DND-41 (cell line): ENCODE results near the gene KDM3A.
A peak's percentile ranks its signal among the peaks of the same experiment; 100 is the strongest.

ENCODE experiments used
- ATAC-seq: fragments of 200-7000 bp; cut with Tn5 transposase; 3 replicates; pipeline ENCODE4 v1.9.1; 2021; ENCODE audit warnings: low read depth; ENCODE audit not compliant: insufficient read depth
- DNase-seq: peaks from one replicate; pipeline ENCODE4 v3.0.0-alpha.2; 2020
- H2AFZ ChIP-seq: 2 replicates; pipeline ENCODE4 v1.6.0; 2012; ENCODE audit warnings: low read depth, low read length
- H3K27ac ChIP-seq: 2 replicates; pipeline ENCODE4 v1.5.1; 2012; ENCODE audit warnings: low read length, inconsistent platforms
- H3K27me3 ChIP-seq: fragments of 200-600 bp; sonication (generic); 2 replicates; pipeline ENCODE4 v1.6.0; 2012; ENCODE audit warnings: low read length, mild to moderate bottlenecking, inconsistent platforms; ENCODE audit not compliant: insufficient read depth, poor library complexity
- H3K36me3 ChIP-seq: 2 replicates; pipeline ENCODE4 v1.5.1; 2012; ENCODE audit warnings: low read length, inconsistent platforms; ENCODE audit not compliant: insufficient read depth
- H3K4me1 ChIP-seq: 2 replicates; pipeline ENCODE4 v1.5.1; 2012; ENCODE audit warnings: mild to moderate bottlenecking, low read length; ENCODE audit not compliant: insufficient read depth
- H3K4me2 ChIP-seq: 2 replicates; pipeline ENCODE4 v1.6.0; 2012; ENCODE audit warnings: mild to moderate bottlenecking, moderate library complexity, low read length, inconsistent platforms; ENCODE audit not compliant: insufficient read depth
- H3K4me3 ChIP-seq, 2 experiments: fragments of 200-600 bp in 1 of 2; shearing (Covaris generic) in 1 of 2; 2 replicates each; pipeline ENCODE4 v1.5.1; 2012 to 2016; ENCODE audit warnings: inconsistent platforms in 2 of 2, low read length in 2 of 2, mild to moderate bottlenecking in 2 of 2, low read depth in 1 of 2, moderate library complexity in 1 of 2
- H3K79me2 ChIP-seq: 2 replicates; pipeline ENCODE4 v1.6.0; 2012; ENCODE audit warnings: low read length, inconsistent platforms; ENCODE audit not compliant: insufficient read depth
- H3K9ac ChIP-seq: 2 replicates; pipeline ENCODE4 v1.6.0; 2012; ENCODE audit warnings: low read depth, mild to moderate bottlenecking, inconsistent platforms, low read length, moderate library complexity
- H3K9me3 ChIP-seq: 2 replicates; pipeline ENCODE4 v1.5.1; 2012; ENCODE audit warnings: low read length, moderate library complexity, mild to moderate bottlenecking, inconsistent platforms; ENCODE audit not compliant: insufficient read depth, severe bottlenecking
- H4K20me1 ChIP-seq: 2 replicates; pipeline ENCODE4 v1.6.0; 2012; ENCODE audit warnings: low read length; ENCODE audit not compliant: insufficient read depth
- EZH2 ChIP-seq: IDR thresholded peaks from 3 replicates; pipeline ENCODE4 v1.6.1; 2012; ENCODE audit warnings: borderline replicate concordance, low read depth, mild to moderate bottlenecking, moderate library complexity, low read length, inconsistent platforms; ENCODE audit not compliant: severe bottlenecking
- TF ChIP-seq, protein P1 (sequence below): IDR thresholded peaks from 2 replicates; pipeline ENCODE4 v1.5.1; 2012; ENCODE audit warnings: borderline replicate concordance, low read length, moderate library complexity, mild to moderate bottlenecking; ENCODE audit not compliant: poor library complexity, severe bottlenecking; ENCODE audit errors: extremely low read depth

The KDM3A gene

DNA sequence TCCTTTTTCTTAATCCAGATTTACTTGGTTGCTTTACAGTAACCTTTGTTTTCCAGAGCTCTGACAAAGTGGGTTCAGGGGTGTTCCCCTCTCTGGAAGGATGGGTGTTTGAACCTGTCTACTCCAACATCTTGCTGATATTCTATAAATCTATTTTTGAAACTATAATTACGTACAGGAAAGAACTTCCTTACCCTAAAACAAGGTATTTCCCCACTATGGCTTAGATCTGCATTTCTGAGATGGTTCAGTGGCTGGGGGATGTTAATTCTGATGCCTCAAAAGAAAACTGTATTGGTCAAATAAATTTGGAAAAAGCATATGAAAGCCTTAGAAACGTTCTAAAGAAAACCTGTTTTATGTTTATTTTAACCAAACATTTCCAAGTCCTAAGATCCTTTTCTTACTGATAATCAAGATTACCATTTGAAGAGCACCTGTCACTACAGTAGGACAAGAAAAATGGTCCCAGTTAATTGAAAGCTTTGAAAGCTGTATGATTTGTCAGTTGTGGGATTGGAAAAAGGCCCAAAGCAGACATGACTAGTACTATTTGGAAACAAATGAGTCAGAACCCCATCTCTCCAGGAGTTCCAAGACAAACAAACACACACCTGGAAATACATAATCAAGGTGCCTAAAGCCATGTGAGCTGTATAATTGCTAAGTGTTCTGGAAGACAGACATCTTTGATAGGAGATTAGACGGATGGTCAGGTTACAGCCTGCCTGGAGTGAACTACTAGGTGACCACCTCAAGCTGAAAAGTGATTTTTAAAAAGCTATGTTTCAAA, 57.5 kb downstream of the KDM3A start:
- no peak for TF ChIP-seq EZH2
- TF ChIP-seq, protein P1, sequence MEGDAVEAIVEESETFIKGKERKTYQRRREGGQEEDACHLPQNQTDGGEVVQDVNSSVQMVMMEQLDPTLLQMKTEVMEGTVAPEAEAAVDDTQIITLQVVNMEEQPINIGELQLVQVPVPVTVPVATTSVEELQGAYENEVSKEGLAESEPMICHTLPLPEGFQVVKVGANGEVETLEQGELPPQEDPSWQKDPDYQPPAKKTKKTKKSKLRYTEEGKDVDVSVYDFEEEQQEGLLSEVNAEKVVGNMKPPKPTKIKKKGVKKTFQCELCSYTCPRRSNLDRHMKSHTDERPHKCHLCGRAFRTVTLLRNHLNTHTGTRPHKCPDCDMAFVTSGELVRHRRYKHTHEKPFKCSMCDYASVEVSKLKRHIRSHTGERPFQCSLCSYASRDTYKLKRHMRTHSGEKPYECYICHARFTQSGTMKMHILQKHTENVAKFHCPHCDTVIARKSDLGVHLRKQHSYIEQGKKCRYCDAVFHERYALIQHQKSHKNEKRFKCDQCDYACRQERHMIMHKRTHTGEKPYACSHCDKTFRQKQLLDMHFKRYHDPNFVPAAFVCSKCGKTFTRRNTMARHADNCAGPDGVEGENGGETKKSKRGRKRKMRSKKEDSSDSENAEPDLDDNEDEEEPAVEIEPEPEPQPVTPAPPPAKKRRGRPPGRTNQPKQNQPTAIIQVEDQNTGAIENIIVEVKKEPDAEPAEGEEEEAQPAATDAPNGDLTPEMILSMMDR, result no peak
- H3K9me3 ChIP-seq, result peaks cover 25% of the 10 kb centered on the region

DNA sequence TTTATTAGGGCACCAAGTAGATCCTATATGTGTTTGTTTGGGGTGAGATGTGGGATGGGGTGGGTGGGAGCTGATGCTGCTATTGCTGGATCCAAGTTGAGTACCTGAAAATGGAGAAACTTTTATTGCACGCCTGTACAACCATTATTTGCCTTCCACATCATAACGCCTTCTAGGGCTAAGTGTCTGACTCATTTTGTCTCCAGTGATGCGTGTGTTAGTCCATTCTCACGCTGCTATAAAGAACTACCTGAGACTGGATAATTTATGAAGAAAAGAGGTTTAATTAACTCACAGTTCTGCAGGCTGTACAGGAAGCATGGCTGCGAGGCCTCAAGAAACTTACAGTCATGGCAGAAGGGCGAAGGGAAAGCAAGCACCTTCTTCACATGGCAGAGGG, 58.2 kb downstream of the KDM3A start:
- no peak overlapping the region for H3K9ac ChIP-seq
- H3K9me3 ChIP-seq, result peaks cover 25% of the 10 kb centered on the region
- ATAC-seq, result no peak
- 0 out of 2 replicates have a peak, but pooled peaks cover 7% of the 10 kb centered on the region for H3K79me2 ChIP-seq
- no peaks in the 10 kb centered on the region for H3K27me3 ChIP-seq
- no peak overlapping the region for H3K4me3 ChIP-seq
- H3K27ac ChIP-seq, result no peak overlapping the region
- no peak for DNase-seq
- H3K36me3 ChIP-seq, result peaks cover 93% of the 10 kb centered on the region
- H3K4me2 ChIP-seq, result no peak overlapping the region
- TF ChIP-seq EZH2, result no peak
- TF ChIP-seq, protein P1, result no peak
- no peaks in the 10 kb centered on the region for H3K4me1 ChIP-seq
- no peak overlapping the region for H2AFZ ChIP-seq
- no peaks in the 10 kb centered on the region for H4K20me1 ChIP-seq

More for the DNA sequence above, 57.5 kb downstream of the KDM3A start:
- H3K4me3 ChIP-seq, result no peak overlapping the region
- no peak overlapping the region for H3K4me2 ChIP-seq
- H2AFZ ChIP-seq, result no peak overlapping the region
- peaks cover 95% of the 10 kb centered on the region for H3K36me3 ChIP-seq
- no peak for ATAC-seq
- H3K9ac ChIP-seq, result no peak overlapping the region
- no peaks in the 10 kb centered on the region for H3K4me1 ChIP-seq
- no peaks in the 10 kb centered on the region for H3K27me3 ChIP-seq
- H4K20me1 ChIP-seq, result no peaks in the 10 kb centered on the region
- DNase-seq, result no peak
- 0 out of 2 replicates have a peak, but pooled peaks cover 11% of the 10 kb centered on the region for H3K79me2 ChIP-seq
- no peak overlapping the region for H3K27ac ChIP-seq

GRCh38 chr2:86500325-86501083, 59.3 kb downstream of the KDM3A start:
- no peaks in the 10 kb centered on the region for H3K27me3 ChIP-seq
- H4K20me1 ChIP-seq, result no peaks in the 10 kb centered on the region
- no peak overlapping the region for H3K4me2 ChIP-seq
- H3K4me3 ChIP-seq, result no peak overlapping the region
- no peaks in the 10 kb centered on the region for H3K4me1 ChIP-seq
- ATAC-seq (no peak), DNase-seq (peak; percentile 34)
- H3K36me3 ChIP-seq, result peaks cover 92% of the 10 kb centered on the region
- no peaks in the 10 kb centered on the region for H3K79me2 ChIP-seq
- H2AFZ ChIP-seq, result no peak overlapping the region
- peaks cover 25% of the 10 kb centered on the region for H3K9me3 ChIP-seq
- TF ChIP-seq, protein P1, result no peak
- TF ChIP-seq EZH2, result no peak
- no peak overlapping the region for H3K9ac ChIP-seq
- no peak overlapping the region for H3K27ac ChIP-seq
